CD4-positive, alpha-beta memory T cell (primary cell): ENCODE results near the gene SH3BP5L. TPM values are rescaled to one million over a fixed set of nuclear protein-coding genes. Genes with fewer than 3 reads are reported as not detected.

Experiments used
- CTCF ChIA-PET: fragments of 350-600 bp; sonication (Branson Sonifier 250); formaldehyde crosslinking; loops from one replicate; lab custom pipeline; 2021; ENCODE audit warnings: inconsistent platforms; ENCODE audit not compliant: partially characterized antibody; lab: Charles Lee
- POLR2A ChIA-PET: fragments of 350-600 bp; sonication (Branson Sonifier 250); formaldehyde crosslinking; loops from one replicate; lab custom pipeline; 2021; ENCODE audit not compliant: partially characterized antibody; lab: Charles Lee
- DNase-seq, 5 donors: peaks; one replicate each; pipeline versions ENCODE4 v3.0.0 to v3.0.0-alpha.2; 2020 to 2022; ENCODE audit warnings: mixed read lengths in 1 of 5
- H3K27ac ChIP-seq: one replicate; pipeline ENCODE4 v1.7.0; 2013; ENCODE audit warnings: low read depth, low read length
- H3K27me3 ChIP-seq: 2 replicates; pipeline ENCODE4 v1.7.0; 2013; ENCODE audit warnings: mild to moderate bottlenecking, low read length, moderate library complexity; ENCODE audit not compliant: insufficient read depth
- H3K36me3 ChIP-seq: 2 replicates; pipeline ENCODE4 v1.7.0; 2013; ENCODE audit warnings: mild to moderate bottlenecking, low read length, moderate library complexity; ENCODE audit not compliant: insufficient read depth
- H3K4me1 ChIP-seq: 2 replicates; pipeline ENCODE4 v1.7.0; 2013; ENCODE audit warnings: mild to moderate bottlenecking, low read length, moderate library complexity; ENCODE audit not compliant: insufficient read depth
- H3K4me3 ChIP-seq, 2 donors: one replicate each; pipeline ENCODE4 v1.7.0; 2013; ENCODE audit warnings: low read length in 2 of 2, mild to moderate bottlenecking in 1 of 2
- H3K9me3 ChIP-seq, 2 donors: one replicate each; pipeline ENCODE4 v1.7.0; 2013; ENCODE audit warnings: low read length in 2 of 2, control low read depth in 1 of 2; ENCODE audit not compliant: control insufficient read depth in 1 of 2
- H3K27ac Mint-ChIP-seq, 7 donors: one replicate each; pipeline ENCODE4 v1.8.0; 2020 to 2021; ENCODE audit warnings: mixed read lengths in 7 of 7, mild to moderate bottlenecking in 6 of 7, inconsistent platforms in 3 of 7, moderate library complexity in 3 of 7
- H3K27me3 Mint-ChIP-seq, 2 donors: one replicate each; pipeline ENCODE4 v1.8.0; 2020 to 2021; ENCODE audit warnings: mixed read lengths in 2 of 2
- H3K36me3 Mint-ChIP-seq, 2 donors: one replicate each; pipeline ENCODE4 v1.8.0; 2020 to 2021; ENCODE audit warnings: mixed read lengths in 2 of 2, inconsistent platforms in 1 of 2, mild to moderate bottlenecking in 1 of 2
- H3K4me1 Mint-ChIP-seq, 4 donors: one replicate each; pipeline ENCODE4 v1.8.0; 2020 to 2021; ENCODE audit warnings: mixed read lengths in 4 of 4, mild to moderate bottlenecking in 1 of 4
- H3K4me3 Mint-ChIP-seq, 8 donors: one replicate each; pipeline ENCODE4 v1.8.0; 2020 to 2021; ENCODE audit warnings: mixed read lengths in 8 of 8, mild to moderate bottlenecking in 7 of 8, moderate library complexity in 6 of 8, inconsistent platforms in 3 of 8
- H3K9me3 Mint-ChIP-seq, 8 donors: one replicate each; pipeline ENCODE4 v1.8.0; 2020 to 2021; ENCODE audit warnings: mixed read lengths in 8 of 8, mild to moderate bottlenecking in 5 of 8, inconsistent platforms in 3 of 8, moderate library complexity in 1 of 8
- intact Hi-C: fragments of 100-400 bp; cut with micrococcal nuclease; formaldehyde crosslinking; loops from one replicate; pipeline ENCODE4 v1.15.1; 2023
- polyA plus RNA-seq, 2 donors: library from polyadenylated mRNA; unstranded; fragments of 300-500 nt; fragmentation: Illumina TruSeq; gene quantifications; one replicate each; pipeline ENCODE4 v1.2.3, GENCODE V29; 2021
- total RNA-seq, 2 experiments: library from RNA; stranded (reverse); gene quantifications; one replicate each; pipeline ENCODE4 v1.2.3, GENCODE V29; 2021

Gene SH3BP5L
- total and polyA plus RNA-seq, 4 experiments from 2014 or later = 0.77 to 43.4 (median 22.7) TPM

GRCh38 chr1:248825136-248825535 is 579 bp downstream of the SH3BP5L start:
- Mint-ChIP-seq H3K4me1 (peaks cover 45 to 70% (median 59%) of the 10 kb centered on the region in 4 donors), H3K4me3 (peak overlapping the region; percentile 94 to 100 (median 97)), H3K36me3 (peaks cover 8 to 54% of the 10 kb centered on the region in 2 donors), H3K9me3 (peaks cover 0 to 4% (median 0%) of the 10 kb centered on the region in 8 donors), H3K27ac (peak overlapping the region; percentile 93 to 100 (median 99)), H3K27me3 (peaks cover 0 to 1% of the 10 kb centered on the region in 2 donors)
- Histone ChIP-seq H3K9me3 (no peaks in the 10 kb centered on the region), H3K4me3 (peak overlapping the region; percentile 97 to 99), H3K36me3 (peaks cover 25% of the 10 kb centered on the region), H3K4me1 (peaks cover 62% of the 10 kb centered on the region), H3K27me3 (no peaks in the 10 kb centered on the region), H3K27ac (peak overlapping the region; percentile 91)
- POLR2A ChIA-PET = interaction anchor here (0.9 to 5.9 kb wide), 5 partner anchors 9 to 84 kb away, joined by 3 to 154 read pairs (median 5); partner anchors contain the start of genes ZNF672 and ZNF692
- CTCF ChIA-PET = interaction anchor here (1.1 to 4.7 kb wide), 4 partner anchors 13 to 81 kb away, joined by 4 to 58 read pairs (median 4); partner anchors contain the start of genes PGBD2 and ZNF672
- no peak for DNase-seq
- intact Hi-C loops = no loop called here

- DNase-seq = no peak
- H3K9me3 Mint-ChIP-seq = peaks cover 0 to 4% (median 0%) of the 10 kb centered on the region in 8 donors
- H3K4me3 Mint-ChIP-seq = peak overlapping the region; percentile 94 to 100 (median 97)
- Histone ChIP-seq H3K4me1 (peaks cover 65% of the 10 kb centered on the region), H3K9me3 (no peaks in the 10 kb centered on the region), H3K36me3 (peaks cover 28% of the 10 kb centered on the region), H3K4me3 (peak overlapping the region; percentile 97 to 99), H3K27me3 (no peaks in the 10 kb centered on the region), H3K27ac (peak overlapping the region; percentile 91)
- intact Hi-C loops = no loop called here
- ChIA-PET CTCF (interaction anchor here (4.7 kb wide), 1 partner anchor 13 kb away, joined by 58 read pairs; the partner anchor contains the start of gene ZNF672), POLR2A (interaction anchor here (0.9 to 5.9 kb wide), 4 partner anchors 9 to 84 kb away, joined by 4 to 154 read pairs (median 32); partner anchors contain the start of genes ZNF672 and ZNF692)
- peaks cover 8 to 56% of the 10 kb centered on the region in 2 donors for H3K36me3 Mint-ChIP-seq
- peak overlapping the region; percentile 86 to 100 (median 98) for H3K27ac Mint-ChIP-seq
- peaks cover 48 to 74% (median 63%) of the 10 kb centered on the region in 4 donors for H3K4me1 Mint-ChIP-seq
- H3K27me3 Mint-ChIP-seq = peaks cover 0 to 1% of the 10 kb centered on the region in 2 donors
Measured at GRCh38 chr1:248824701-248825100, 1.0 kb downstream of the SH3BP5L start.

- peaks cover 8 to 56% of the 10 kb centered on the region in 2 donors for H3K36me3 Mint-ChIP-seq
- POLR2A ChIA-PET = interaction anchor here (4.9 to 5.9 kb wide), 2 partner anchors 14 to 35 kb away, joined by 60 to 154 read pairs; partner anchors contain the start of genes ZNF672 and ZNF692
- H3K9me3 ChIP-seq = no peaks in the 10 kb centered on the region
- CTCF ChIA-PET = interaction anchor here (4.7 kb wide), 1 partner anchor 14 kb away, joined by 58 read pairs; the partner anchor contains the start of gene ZNF672
- peak overlapping the region in 7 of 8 donors; percentile 83 to 98 (median 96) for H3K4me3 Mint-ChIP-seq
- peaks cover 48 to 78% (median 65%) of the 10 kb centered on the region in 4 donors for H3K4me1 Mint-ChIP-seq
- H3K27me3 Mint-ChIP-seq = peaks cover 0 to 1% of the 10 kb centered on the region in 2 donors
- H3K4me1 ChIP-seq = peaks cover 69% of the 10 kb centered on the region
- intact Hi-C loops = no loop called here
- H3K27me3 ChIP-seq = no peaks in the 10 kb centered on the region
- H3K27ac Mint-ChIP-seq = peak overlapping the region; percentile 48 to 99 (median 90)
- peak overlapping the region in 1 of 2 donors; percentile 99 for H3K4me3 ChIP-seq
- no peak for DNase-seq
- peak overlapping the region; percentile 91 for H3K27ac ChIP-seq
- H3K36me3 ChIP-seq = peaks cover 28% of the 10 kb centered on the region
- H3K9me3 Mint-ChIP-seq = peaks cover 0 to 4% (median 0%) of the 10 kb centered on the region in 8 donors
Measured at GRCh38 chr1:248824301-248824700, 1.4 kb downstream of the SH3BP5L start.

- H3K27ac Mint-ChIP-seq = peak overlapping the region in 6 of 7 donors; percentile 49 to 98 (median 86)
Measured at GRCh38 chr1:248823517-248824001, 2.2 kb downstream of the SH3BP5L start.

GRCh38 chr1:248822148-248823032 is 3.3 kb downstream of the SH3BP5L start:
- intact Hi-C loops = no loop called here
- Histone ChIP-seq H3K27me3 (no peaks in the 10 kb centered on the region), H3K4me3 (no peak overlapping the region), H3K4me1 (peaks cover 83% of the 10 kb centered on the region), H3K36me3 (peaks cover 28% of the 10 kb centered on the region), H3K27ac (no peak overlapping the region), H3K9me3 (no peaks in the 10 kb centered on the region)
- peaks cover 0 to 4% (median 0%) of the 10 kb centered on the region in 8 donors for H3K9me3 Mint-ChIP-seq
- H3K36me3 Mint-ChIP-seq = peaks cover 11 to 67% of the 10 kb centered on the region in 2 donors
- H3K27ac Mint-ChIP-seq = peak overlapping the region in 6 of 7 donors; percentile 24 to 75 (median 51)
- ChIA-PET POLR2A (interaction anchor here (1.2 kb wide), 1 partner anchor 15 kb away, joined by 3 read pairs; the partner anchor contains the start of gene ZNF672), CTCF (interaction anchor here (1.4 kb wide), 1 partner anchor 205 kb away, joined by 3 read pairs; no protein-coding TSS in a partner anchor)
- peak overlapping the region in 7 of 8 donors; percentile 35 to 98 (median 54) for H3K4me3 Mint-ChIP-seq
- H3K27me3 Mint-ChIP-seq = no peaks in the 10 kb centered on the region
- H3K4me1 Mint-ChIP-seq = peaks cover 56 to 95% (median 80%) of the 10 kb centered on the region in 4 donors
- no peak for DNase-seq

More at GRCh38 chr1:248823517-248824001, 2.2 kb downstream of the SH3BP5L start:
- ChIA-PET POLR2A (no interaction called here), CTCF (no interaction called here)
- peaks cover 76% of the 10 kb centered on the region for H3K4me1 ChIP-seq
- Mint-ChIP-seq H3K27me3 (no peaks in the 10 kb centered on the region), H3K4me1 (peaks cover 52 to 86% (median 72%) of the 10 kb centered on the region in 4 donors), H3K36me3 (peaks cover 11 to 63% of the 10 kb centered on the region in 2 donors), H3K4me3 (peak overlapping the region; percentile 31 to 98 (median 96)), H3K9me3 (peaks cover 0 to 4% (median 0%) of the 10 kb centered on the region in 8 donors)
- no peak for DNase-seq
- peaks cover 28% of the 10 kb centered on the region for H3K36me3 ChIP-seq
- H3K27ac ChIP-seq = no peak overlapping the region
- no peaks in the 10 kb centered on the region for H3K27me3 ChIP-seq
- H3K9me3 ChIP-seq = no peaks in the 10 kb centered on the region
- intact Hi-C loops = no loop called here
- H3K4me3 ChIP-seq = no peak overlapping the region

- ChIA-PET POLR2A (no interaction called here), CTCF (interaction anchor here (1.4 kb wide), 1 partner anchor 204 kb away, joined by 3 read pairs; no protein-coding TSS in a partner anchor)
- H3K36me3 Mint-ChIP-seq = peaks cover 11 to 73% of the 10 kb centered on the region in 2 donors
- no peak for DNase-seq
- peak overlapping the region in 5 of 8 donors; percentile 21 to 96 (median 36) for H3K4me3 Mint-ChIP-seq
- no peaks in the 10 kb centered on the region for H3K27me3 ChIP-seq
- no peaks in the 10 kb centered on the region for H3K27me3 Mint-ChIP-seq
- H3K4me1 Mint-ChIP-seq = peaks cover 57 to 99% (median 80%) of the 10 kb centered on the region in 4 donors
- no peak overlapping the region for H3K4me3 ChIP-seq
- no peaks in the 10 kb centered on the region for H3K9me3 ChIP-seq
- peaks cover 83% of the 10 kb centered on the region for H3K4me1 ChIP-seq
- H3K9me3 Mint-ChIP-seq = peaks cover 0 to 4% (median 0%) of the 10 kb centered on the region in 8 donors
- H3K27ac ChIP-seq = no peak overlapping the region
- peak overlapping the region in 3 of 7 donors; percentile 1 to 52 (median 24) for H3K27ac Mint-ChIP-seq
- H3K36me3 ChIP-seq = peaks cover 30% of the 10 kb centered on the region
- intact Hi-C loops = no loop called here
Measured at GRCh38 chr1:248821641-248822040, 4.1 kb downstream of the SH3BP5L start.
